ENCODE results near the gene CTCFL.

The CTCFL gene

DNA sequence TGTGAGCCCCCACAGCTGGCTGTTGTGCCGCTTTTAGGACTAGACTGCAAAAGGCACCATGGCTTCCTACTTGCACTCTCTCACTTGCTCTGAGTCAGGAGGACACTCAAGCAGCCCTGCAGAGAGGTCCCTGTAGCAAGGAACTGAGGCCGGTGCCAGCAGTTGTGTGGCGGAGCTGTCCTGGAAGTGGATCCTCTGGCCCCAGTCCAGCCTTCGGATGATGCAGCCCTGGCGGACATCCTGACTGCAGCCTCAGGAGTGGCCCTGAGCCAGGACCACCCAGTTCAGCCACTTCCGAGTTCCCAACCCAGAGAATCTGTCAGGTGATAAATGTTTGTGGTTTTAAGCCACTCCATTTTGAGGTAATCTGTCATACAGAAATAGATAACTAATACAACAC is 17.5 kb downstream of the CTCFL start:
- Histone ChIP-seq H3K4me1 (ENCODE audit: control extremely low read depth in 1 of 4, control insufficient read depth in 4 of 4, insufficient read depth in 4 of 4, low read length in 3 of 4) (peaks cover 0 to 9% (median 0%) of the 10 kb centered on the region in 4 experiments), H3K27me3 (replicated peaks in 2 of 5; ENCODE audit: control insufficient read depth in 4 of 5, insufficient read depth in 5 of 5, low read length in 4 of 5) (peaks cover 10 to 22% (median 14%) of the 10 kb centered on the region in 5 experiments), H3K4me3 (ENCODE audit: control insufficient read depth in 1 of 7, extremely low read depth in 1 of 7, insufficient read depth in 4 of 7, low read depth in 2 of 7, low read length in 6 of 7) (no peak overlapping the region), H3K27ac (ENCODE audit: insufficient read depth in 1 of 2, low read depth in 1 of 2, low read length in 2 of 2, poor library complexity in 1 of 2, severe bottlenecking in 2 of 2) (no peak overlapping the region), H3K9me3 (ENCODE audit: control extremely low read depth in 1 of 5, control insufficient read depth in 4 of 5, insufficient read depth in 2 of 5, low read depth in 1 of 5, low read length in 4 of 5) (no peaks in the 10 kb centered on the region), H3K36me3 (ENCODE audit: control insufficient read depth in 4 of 4, insufficient read depth in 4 of 4, low read length in 3 of 4) (no peaks in the 10 kb centered on the region)
- WGBS (ENCODE audit: insufficient coverage), result 81% methylated on average over 4 of the region's 6 CpGs
- ChIA-PET POLR2A (no interaction called here), CTCF (interaction anchor here (0.8 to 2.2 kb wide), 6 partner anchors 9 to 712 kb away, joined by 3 to 9 read pairs (median 4); no protein-coding TSS in a partner anchor)
- DNase-seq, result no peak

DNA sequence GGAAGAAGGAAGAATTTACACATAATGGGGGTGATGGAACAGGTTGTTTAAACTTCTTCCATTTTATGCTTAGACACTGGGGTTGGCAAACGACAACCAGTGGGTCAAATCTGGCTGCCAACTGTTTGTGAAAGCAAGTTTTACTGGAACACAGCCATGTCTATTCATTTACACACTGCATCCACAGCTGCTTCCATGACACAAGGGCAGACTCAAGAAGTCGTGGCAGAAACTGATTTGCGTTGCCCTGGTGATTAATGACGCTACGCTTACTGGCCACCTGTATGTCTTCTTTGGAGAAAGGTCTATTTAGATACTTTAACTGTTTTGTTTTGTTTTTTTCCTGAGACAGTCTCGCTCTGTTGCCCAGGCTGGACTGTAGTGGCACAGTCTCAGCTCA is 19.0 kb downstream of the CTCFL start:
- POLR2A ChIA-PET, result no interaction called here
- DNase-seq, result no peak
- CTCF ChIA-PET, result interaction anchor here (1.0 to 1.9 kb wide), 2 partner anchors 10 to 705 kb away, joined by 3 to 4 read pairs; no protein-coding TSS in a partner anchor
- H3K9me3 ChIP-seq (ENCODE audit: control extremely low read depth in 1 of 5, control insufficient read depth in 4 of 5, insufficient read depth in 2 of 5, low read depth in 1 of 5, low read length in 4 of 5), result no peaks in the 10 kb centered on the region
- no peak overlapping the region for H3K27ac ChIP-seq (ENCODE audit: insufficient read depth in 1 of 2, low read depth in 1 of 2, low read length in 2 of 2, poor library complexity in 1 of 2, severe bottlenecking in 2 of 2)
- no peaks in the 10 kb centered on the region for H3K36me3 ChIP-seq (ENCODE audit: control insufficient read depth in 4 of 4, insufficient read depth in 4 of 4, low read length in 3 of 4)
- H3K27me3 ChIP-seq (replicated peaks in 2 of 5; ENCODE audit: control insufficient read depth in 4 of 5, insufficient read depth in 5 of 5, low read length in 4 of 5), result peaks cover 11 to 32% (median 17%) of the 10 kb centered on the region in 5 experiments
- no peak overlapping the region for H3K4me3 ChIP-seq (ENCODE audit: control insufficient read depth in 1 of 7, extremely low read depth in 1 of 7, insufficient read depth in 4 of 7, low read depth in 2 of 7, low read length in 6 of 7)
- WGBS (ENCODE audit: insufficient coverage), result 63% methylated on average over 2 of the region's 6 CpGs
- peaks cover 0 to 9% (median 0%) of the 10 kb centered on the region in 4 experiments for H3K4me1 ChIP-seq (ENCODE audit: control extremely low read depth in 1 of 4, control insufficient read depth in 4 of 4, insufficient read depth in 4 of 4, low read length in 3 of 4)

DNA sequence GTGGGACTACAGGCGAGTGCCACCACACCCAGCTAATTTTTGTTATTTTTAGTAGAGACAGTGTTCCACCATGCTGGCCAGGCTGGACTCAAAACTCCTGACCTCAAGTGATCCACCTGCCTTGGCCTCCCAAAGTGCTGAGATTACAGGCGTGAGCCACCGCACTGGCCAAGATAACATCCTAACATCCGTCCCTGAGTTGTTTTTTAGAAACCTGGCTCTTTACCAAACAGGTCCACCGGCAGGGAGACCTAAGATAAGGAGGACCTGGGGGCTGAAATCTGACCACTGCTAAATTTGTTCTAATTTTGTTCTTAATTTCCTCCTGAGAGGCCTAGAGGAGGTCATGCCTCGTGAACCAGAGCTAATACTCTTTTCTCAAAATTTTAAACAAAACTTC is 20.5 kb downstream of the CTCFL start:
- Histone ChIP-seq H3K4me3 (ENCODE audit: control insufficient read depth in 1 of 7, extremely low read depth in 1 of 7, insufficient read depth in 4 of 7, low read depth in 2 of 7, low read length in 6 of 7) (no peak overlapping the region), H3K36me3 (ENCODE audit: control insufficient read depth in 4 of 4, insufficient read depth in 4 of 4, low read length in 3 of 4) (no peaks in the 10 kb centered on the region), H3K4me1 (ENCODE audit: control extremely low read depth in 1 of 4, control insufficient read depth in 4 of 4, insufficient read depth in 4 of 4, low read length in 3 of 4) (peaks cover 0 to 10% (median 0%) of the 10 kb centered on the region in 4 experiments), H3K9me3 (ENCODE audit: control extremely low read depth in 1 of 5, control insufficient read depth in 4 of 5, insufficient read depth in 2 of 5, low read depth in 1 of 5, low read length in 4 of 5) (no peaks in the 10 kb centered on the region), H3K27me3 (replicated peaks in 2 of 5; ENCODE audit: control insufficient read depth in 4 of 5, insufficient read depth in 5 of 5, low read length in 4 of 5) (peaks cover 11 to 38% (median 19%) of the 10 kb centered on the region in 5 experiments), H3K27ac (ENCODE audit: insufficient read depth in 1 of 2, low read depth in 1 of 2, low read length in 2 of 2, poor library complexity in 1 of 2, severe bottlenecking in 2 of 2) (no peak overlapping the region)
- WGBS (ENCODE audit: insufficient coverage), result 86% methylated on average over 5 of the region's 6 CpGs
- POLR2A ChIA-PET, result interaction anchor here (0.6 kb wide), 1 partner anchor 99 kb away, joined by 3 read pairs; no protein-coding TSS in a partner anchor
- CTCF ChIA-PET, result interaction anchor here (0.9 to 1.9 kb wide), 4 partner anchors 9 to 706 kb away, joined by 3 to 4 read pairs (median 4); no protein-coding TSS in a partner anchor
- no peak for DNase-seq

DNA sequence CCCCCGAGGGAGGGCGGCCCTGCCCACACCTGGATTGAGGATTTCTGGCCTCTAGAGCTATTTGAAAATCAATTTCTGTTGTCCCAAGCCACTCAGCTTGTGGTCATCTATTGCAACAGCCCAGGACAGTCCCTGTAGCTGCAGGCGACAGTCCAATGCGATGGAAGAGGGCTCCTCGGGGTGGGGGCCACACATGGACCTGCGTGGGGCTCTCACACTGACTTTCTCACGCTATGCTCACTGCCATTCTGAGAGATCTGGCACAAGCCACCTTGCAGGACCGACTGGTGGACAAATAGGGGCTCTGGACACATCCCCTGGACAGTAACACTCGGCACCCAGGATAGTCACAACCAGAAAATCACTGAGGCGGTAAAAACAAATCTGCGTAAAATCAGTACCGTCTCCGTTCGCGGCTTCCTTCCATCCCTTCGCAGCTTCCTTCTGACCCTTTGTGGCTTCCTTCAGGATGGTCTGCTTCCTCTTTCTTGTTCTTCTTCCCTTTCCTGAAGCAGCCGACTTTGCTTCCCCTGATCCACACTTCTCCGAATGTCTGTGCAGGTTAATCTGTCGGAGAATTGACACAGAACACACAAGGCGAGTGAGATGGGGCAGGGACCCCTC is 21.8 kb downstream of the CTCFL start:
- WGBS (ENCODE audit: insufficient coverage), result 35% methylated on average over 19 of the region's 20 CpGs
- peaks cover 10 to 38% (median 22%) of the 10 kb centered on the region in 5 experiments for H3K27me3 ChIP-seq (replicated peaks in 2 of 5; ENCODE audit: control insufficient read depth in 4 of 5, insufficient read depth in 5 of 5, low read length in 4 of 5)
- DNase-seq, result peak in 2 of 3 donors; percentile 12 to 13
- H3K27ac ChIP-seq (ENCODE audit: insufficient read depth in 1 of 2, low read depth in 1 of 2, low read length in 2 of 2, poor library complexity in 1 of 2, severe bottlenecking in 2 of 2), result no peak overlapping the region
- no peaks in the 10 kb centered on the region for H3K9me3 ChIP-seq (ENCODE audit: control extremely low read depth in 1 of 5, control insufficient read depth in 4 of 5, insufficient read depth in 2 of 5, low read depth in 1 of 5, low read length in 4 of 5)
- no peaks in the 10 kb centered on the region for H3K36me3 ChIP-seq (ENCODE audit: control insufficient read depth in 4 of 4, insufficient read depth in 4 of 4, low read length in 3 of 4)
- H3K4me3 ChIP-seq (ENCODE audit: control insufficient read depth in 1 of 7, extremely low read depth in 1 of 7, insufficient read depth in 4 of 7, low read depth in 2 of 7, low read length in 6 of 7), result no peak overlapping the region
- ChIA-PET POLR2A (no interaction called here), CTCF (interaction anchor here (0.9 to 2.0 kb wide), 10 partner anchors 8 to 681 kb away, joined by 3 to 7 read pairs (median 3); no protein-coding TSS in a partner anchor)
- H3K4me1 ChIP-seq (ENCODE audit: control extremely low read depth in 1 of 4, control insufficient read depth in 4 of 4, insufficient read depth in 4 of 4, low read length in 3 of 4), result peaks cover 5 to 22% (median 11%) of the 10 kb centered on the region in 4 experiments

DNA sequence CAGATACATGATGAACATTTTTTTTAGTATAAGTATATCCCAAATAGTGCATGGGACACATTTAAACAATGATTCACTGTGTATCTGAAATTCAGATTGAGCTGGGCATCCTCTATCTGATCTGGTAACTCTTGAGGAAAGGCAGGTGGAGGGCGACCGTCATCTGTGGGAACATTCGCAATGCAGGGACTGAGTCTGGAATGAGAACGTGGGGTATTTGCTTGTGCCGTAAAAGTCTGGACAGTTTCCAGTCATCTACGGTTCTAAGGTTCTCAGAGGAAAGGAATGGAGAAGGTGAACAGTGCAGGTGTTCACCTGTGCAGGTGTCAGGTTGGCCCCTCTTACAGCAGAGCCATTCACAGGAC is 22.6 kb downstream of the CTCFL start:
- no peak for DNase-seq
- Histone ChIP-seq H3K36me3 (ENCODE audit: control insufficient read depth in 4 of 4, insufficient read depth in 4 of 4, low read length in 3 of 4) (no peaks in the 10 kb centered on the region), H3K4me3 (ENCODE audit: control insufficient read depth in 1 of 7, extremely low read depth in 1 of 7, insufficient read depth in 4 of 7, low read depth in 2 of 7, low read length in 6 of 7) (no peak overlapping the region), H3K27ac (ENCODE audit: insufficient read depth in 1 of 2, low read depth in 1 of 2, low read length in 2 of 2, poor library complexity in 1 of 2, severe bottlenecking in 2 of 2) (no peak overlapping the region), H3K27me3 (replicated peaks in 2 of 5; ENCODE audit: control insufficient read depth in 4 of 5, insufficient read depth in 5 of 5, low read length in 4 of 5) (peaks cover 10 to 34% (median 18%) of the 10 kb centered on the region in 5 experiments), H3K4me1 (ENCODE audit: control extremely low read depth in 1 of 4, control insufficient read depth in 4 of 4, insufficient read depth in 4 of 4, low read length in 3 of 4) (peaks cover 8 to 23% (median 12%) of the 10 kb centered on the region in 4 experiments), H3K9me3 (ENCODE audit: control extremely low read depth in 1 of 5, control insufficient read depth in 4 of 5, insufficient read depth in 2 of 5, low read depth in 1 of 5, low read length in 4 of 5) (no peaks in the 10 kb centered on the region)
- ChIA-PET POLR2A (no interaction called here), CTCF (interaction anchor here (0.9 to 2.0 kb wide), 11 partner anchors 10 to 682 kb away, joined by 3 to 7 read pairs (median 3); no protein-coding TSS in a partner anchor)
- whole genome bisulfite sequencing (ENCODE audit: insufficient coverage), result 93% methylated on average over 4 of the region's 6 CpGs

DNA sequence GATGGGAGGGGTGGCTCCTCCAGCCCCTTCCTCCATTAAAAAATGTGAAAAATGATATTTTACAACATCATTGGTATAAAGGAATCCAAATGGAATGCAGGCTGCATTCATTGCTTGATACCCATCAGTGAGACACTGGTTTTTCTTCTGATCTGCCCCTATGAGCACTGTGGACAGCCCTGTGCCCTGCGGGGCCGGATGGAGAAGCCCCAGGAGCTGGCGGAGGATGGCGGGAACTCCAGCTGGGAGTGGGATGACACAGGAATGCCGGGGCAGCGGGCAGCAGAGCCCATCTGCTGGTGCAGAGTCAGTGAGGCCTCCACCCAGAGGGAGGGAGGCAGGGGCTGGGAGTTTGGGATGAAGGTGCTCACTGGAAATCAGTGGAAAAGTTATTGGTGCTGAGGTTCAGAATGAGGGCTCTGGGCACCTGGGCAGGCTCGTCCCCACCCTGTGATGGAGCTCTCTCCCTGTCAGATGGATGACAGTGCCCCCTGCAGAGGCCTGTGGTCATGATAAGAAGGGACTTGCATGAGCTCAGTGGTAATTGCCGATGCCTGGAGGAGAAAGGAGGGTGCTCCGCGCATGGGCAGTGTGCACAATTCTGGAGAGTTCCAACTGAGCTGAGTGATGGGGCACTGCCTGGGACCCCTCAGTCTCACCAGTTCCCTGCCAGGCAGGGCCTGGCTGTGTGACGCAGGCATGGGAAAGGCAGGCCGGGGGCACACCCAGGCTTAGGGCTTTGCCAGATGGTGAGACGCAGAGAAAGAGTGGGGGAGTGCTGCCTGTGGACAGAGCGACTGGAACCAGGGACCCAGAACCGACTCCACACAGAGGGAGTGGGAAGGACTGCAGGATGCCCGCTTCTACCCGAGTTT is 23.2 kb downstream of the CTCFL start:
- no peak for DNase-seq
- Histone ChIP-seq H3K4me3 (ENCODE audit: control insufficient read depth in 1 of 7, extremely low read depth in 1 of 7, insufficient read depth in 4 of 7, low read depth in 2 of 7, low read length in 6 of 7) (no peak overlapping the region), H3K4me1 (ENCODE audit: control extremely low read depth in 1 of 4, control insufficient read depth in 4 of 4, insufficient read depth in 4 of 4, low read length in 3 of 4) (peaks cover 8 to 23% (median 12%) of the 10 kb centered on the region in 4 experiments), H3K9me3 (ENCODE audit: control extremely low read depth in 1 of 5, control insufficient read depth in 4 of 5, insufficient read depth in 2 of 5, low read depth in 1 of 5, low read length in 4 of 5) (no peaks in the 10 kb centered on the region), H3K27ac (ENCODE audit: insufficient read depth in 1 of 2, low read depth in 1 of 2, low read length in 2 of 2, poor library complexity in 1 of 2, severe bottlenecking in 2 of 2) (no peak overlapping the region), H3K36me3 (ENCODE audit: control insufficient read depth in 4 of 4, insufficient read depth in 4 of 4, low read length in 3 of 4) (no peaks in the 10 kb centered on the region), H3K27me3 (replicated peaks in 2 of 5; ENCODE audit: control insufficient read depth in 4 of 5, insufficient read depth in 5 of 5, low read length in 4 of 5) (peaks cover 10 to 33% (median 18%) of the 10 kb centered on the region in 5 experiments)
- 81% methylated on average over 14 of the region's 17 CpGs for WGBS (ENCODE audit: insufficient coverage)
- CTCF ChIA-PET, result interaction anchor here (0.9 to 2.0 kb wide), 5 partner anchors 11 to 683 kb away, joined by 3 to 7 read pairs (median 3); no protein-coding TSS in a partner anchor
- POLR2A ChIA-PET, result no interaction called here
